HL-60/S4 treated with phorbol 12-myristate 13-acetate at 8.2 ng/mL for 4 days and 3 days (cell line): ENCODE data around the gene TRIP13.
"Not testable (repeated sequence)": the region's sequence is repeated elsewhere in the genome, so short reads cannot be mapped to it uniquely, and the experiment has no call there.

Source experiments
- in situ Hi-C: fragments of 300-500 bp; cut with MboI; formaldehyde crosslinking; loops from 2 replicates; pipeline ENCODE4 v1.15.0; 2022; ENCODE audit warnings: low sequenced_read_pairs

The TRIP13 gene

DNA sequence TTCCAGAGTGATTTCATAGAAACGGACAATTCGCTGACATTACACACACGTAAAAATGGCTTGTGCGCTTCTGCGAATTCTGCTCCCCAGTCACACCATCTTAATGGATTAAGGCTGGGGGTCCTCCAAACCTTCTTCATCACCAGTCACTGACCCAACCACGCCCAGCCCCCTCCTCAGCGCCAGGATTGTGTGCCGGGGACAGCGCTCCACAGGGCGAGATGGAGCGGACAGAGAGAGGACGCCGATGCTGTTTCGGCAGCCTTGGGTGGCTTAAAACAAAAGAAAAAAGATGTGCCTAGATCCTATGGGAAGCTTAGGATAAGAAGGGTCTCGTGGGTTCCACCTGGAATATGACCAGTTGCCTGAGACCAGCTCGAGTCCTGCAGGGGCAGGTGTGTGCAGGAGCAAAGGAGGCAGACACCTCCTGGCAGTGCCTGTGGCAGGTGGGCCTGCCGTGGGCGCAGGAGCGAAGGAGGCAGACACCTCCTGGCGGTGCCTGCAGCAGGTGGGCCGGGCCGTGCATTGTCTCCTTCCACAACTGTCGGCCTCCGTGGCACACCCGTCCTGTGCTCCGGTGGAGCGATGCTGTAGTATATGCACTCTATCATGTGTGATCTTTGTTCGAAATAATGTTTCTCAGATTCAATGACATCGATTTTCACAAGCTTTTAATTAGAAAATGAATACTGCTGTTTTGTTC, 20.9 kb upstream of the TRIP13 start:
- in situ Hi-C loops, result no loop called here

- in situ Hi-C loops, result no loop called here
These were observed 20.4 kb upstream of the TRIP13 start for GRCh38 chr5:872301-872700.

DNA sequence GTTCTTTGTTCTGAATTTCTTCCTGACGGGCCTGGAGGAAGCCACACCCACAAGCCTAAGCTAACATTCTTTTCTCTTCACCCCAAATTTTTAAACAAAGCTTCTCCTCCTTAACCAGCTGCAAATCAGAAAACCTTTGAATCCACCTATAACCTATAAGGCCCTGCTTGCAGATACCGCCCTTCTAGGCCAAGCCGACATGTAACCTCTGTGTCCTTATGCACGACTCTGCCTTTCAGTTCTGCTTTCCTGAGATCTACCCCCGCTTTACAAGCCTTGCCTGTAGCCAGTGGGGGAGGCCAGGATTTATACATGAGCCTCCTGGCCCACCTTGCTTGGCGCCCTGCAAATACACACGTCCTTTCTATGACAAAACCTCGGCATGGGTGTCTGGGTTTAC, 19.4 kb upstream of the TRIP13 start:
- in situ Hi-C loops, result no loop called here

DNA sequence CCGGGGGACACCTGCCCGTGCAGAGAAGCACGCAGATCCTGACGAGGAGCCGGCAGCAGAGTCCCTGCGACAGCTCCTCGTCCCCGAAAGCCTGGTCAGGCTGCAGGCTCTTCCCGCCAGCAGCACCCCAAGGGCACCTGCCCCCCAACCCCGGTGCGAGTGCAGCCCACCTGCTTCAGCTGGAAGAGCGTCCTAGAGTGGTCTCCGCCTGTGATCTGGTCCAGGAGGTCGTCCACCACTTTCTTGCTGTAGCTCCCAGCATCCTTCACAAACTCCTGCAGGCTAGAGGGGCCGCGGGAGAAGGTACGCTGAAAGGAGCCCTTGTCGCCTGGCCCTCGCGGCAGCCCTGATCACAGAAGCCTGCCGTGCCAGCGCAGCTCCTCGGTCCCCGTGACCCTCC, 16.8 kb upstream of the TRIP13 start:
- in situ Hi-C loops, result no loop called here

DNA sequence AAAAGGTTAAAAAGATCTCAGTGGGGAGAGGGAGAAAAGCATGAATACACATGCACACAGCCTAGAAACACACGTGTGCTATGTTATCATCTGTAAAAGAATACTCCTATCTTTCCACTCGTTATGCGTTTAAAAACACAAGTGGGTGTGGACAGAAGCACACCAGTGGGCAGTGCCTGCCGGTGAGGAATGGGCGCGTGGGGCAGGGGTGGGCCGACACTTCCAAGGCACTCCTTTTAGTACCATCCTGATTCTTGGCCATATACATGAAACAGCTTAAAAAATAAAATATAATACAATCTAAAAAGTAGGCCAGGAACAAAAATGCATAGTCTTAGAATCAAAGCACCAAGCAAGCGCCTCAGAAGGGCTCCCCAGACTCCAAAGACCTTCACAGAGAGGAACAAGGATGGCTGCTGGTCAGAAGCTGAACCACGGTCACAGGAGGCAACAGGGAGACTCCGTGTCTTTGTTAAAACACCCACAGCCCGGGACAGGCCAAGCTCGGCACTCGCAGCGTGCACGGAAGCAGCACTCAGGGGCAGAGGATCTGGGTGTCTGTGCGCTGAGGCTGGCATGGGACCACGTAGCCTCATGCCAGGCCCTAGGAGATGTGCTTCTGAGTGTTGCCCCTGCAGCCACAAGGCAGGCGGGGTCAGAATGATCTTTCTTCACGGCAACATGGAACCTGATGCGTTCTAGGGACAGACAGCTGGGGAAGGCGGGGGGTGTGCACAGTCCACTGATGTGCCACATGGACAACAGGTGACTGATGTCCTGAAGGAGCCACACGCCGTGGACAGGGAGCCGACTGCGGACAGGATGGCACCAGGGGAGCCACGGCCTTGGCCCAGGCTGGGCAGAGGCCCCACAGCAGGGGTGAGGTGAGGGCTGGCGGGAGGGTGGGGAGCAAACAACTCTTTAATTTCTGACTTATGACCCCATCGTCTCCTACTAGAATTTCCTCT, 16.0 kb upstream of the TRIP13 start:
- in situ Hi-C loops, result no loop called here

DNA sequence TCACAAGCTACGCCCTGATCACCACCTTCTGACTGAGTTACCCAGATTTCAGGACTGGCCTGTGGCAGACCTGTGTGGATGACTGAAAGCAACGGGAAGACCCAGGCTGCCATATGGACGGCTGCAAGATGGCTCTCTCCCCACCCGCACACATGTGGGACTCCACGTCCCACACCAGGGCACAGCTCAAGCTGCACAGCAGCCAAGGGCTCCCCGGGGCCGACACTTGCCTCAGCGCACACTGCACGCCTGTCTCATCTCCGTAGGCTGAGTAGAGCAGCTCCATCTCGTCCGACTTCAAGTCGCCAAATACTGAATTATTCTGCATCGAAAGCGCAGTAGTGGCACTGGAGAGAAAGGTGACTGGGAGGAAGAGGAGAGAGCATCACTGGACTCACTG, 14.6 kb upstream of the TRIP13 start:
- in situ Hi-C loops, result no loop called here

DNA sequence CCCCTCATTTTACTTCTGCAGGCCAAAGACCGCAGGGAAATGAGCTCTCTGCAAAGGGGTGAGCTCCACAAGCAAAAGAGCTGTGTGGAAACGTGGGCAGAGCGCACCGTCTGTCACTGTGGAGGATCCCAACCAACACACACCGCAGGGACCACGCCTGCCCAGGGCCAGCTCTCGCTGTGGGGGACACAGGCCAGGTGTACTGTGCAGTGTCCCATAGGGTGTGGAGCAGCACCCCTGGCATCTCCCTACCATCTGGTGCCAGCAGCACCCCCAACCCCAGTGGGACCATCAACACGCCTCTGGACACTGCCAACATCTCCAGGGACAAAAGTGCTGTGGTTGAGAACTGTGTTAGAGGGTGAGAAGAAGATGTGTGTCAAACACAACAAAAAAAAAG, 14.0 kb upstream of the TRIP13 start:
- in situ Hi-C loops, result not testable (repeated sequence)

- in situ Hi-C loops, result no loop called here
These were observed 11.7 kb upstream of the TRIP13 start for GRCh38 chr5:880816-881550.

- in situ Hi-C loops, result no loop called here
These were observed 11.1 kb upstream of the TRIP13 start for GRCh38 chr5:881551-881935.

DNA sequence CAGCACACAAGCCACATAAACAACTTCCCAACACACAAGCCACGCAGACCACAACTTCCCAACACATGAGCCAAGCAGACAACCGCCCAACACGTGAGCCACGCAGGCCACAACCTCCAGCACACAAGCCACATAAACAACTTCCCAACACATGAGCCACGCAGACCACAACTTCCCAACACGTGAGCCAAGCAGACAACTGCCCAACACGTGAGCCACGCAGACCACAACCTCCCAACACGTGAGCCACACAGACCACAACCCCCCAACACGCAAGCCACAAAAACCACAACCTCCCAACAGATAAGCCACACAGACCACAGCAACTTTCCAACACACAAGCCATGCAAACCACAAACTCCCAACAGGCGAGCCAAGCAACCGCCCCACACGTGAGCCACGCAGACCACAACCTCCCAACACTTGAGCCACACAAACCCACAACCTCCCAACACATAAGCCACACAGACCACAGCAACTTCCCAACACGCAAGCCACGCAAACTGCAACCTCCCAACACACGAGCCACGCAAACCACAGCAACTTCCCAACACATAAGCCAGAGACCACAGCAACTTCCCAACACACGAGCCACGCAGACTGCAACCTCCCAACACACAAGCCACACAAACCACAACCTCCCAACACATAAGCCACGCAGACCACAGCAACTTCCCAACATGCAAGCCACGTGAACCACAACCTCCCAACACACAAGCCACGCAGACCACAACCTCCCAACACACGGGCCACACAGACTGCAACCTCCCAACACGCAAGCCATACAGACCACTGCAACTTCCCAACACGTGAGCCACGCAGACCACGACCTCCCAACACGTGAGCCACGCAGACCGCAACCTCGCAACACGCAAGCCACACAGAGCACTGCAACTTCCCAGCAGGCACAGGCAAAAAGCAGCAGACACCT, 10.2 kb upstream of the TRIP13 start:
- in situ Hi-C loops, result no loop called here

DNA sequence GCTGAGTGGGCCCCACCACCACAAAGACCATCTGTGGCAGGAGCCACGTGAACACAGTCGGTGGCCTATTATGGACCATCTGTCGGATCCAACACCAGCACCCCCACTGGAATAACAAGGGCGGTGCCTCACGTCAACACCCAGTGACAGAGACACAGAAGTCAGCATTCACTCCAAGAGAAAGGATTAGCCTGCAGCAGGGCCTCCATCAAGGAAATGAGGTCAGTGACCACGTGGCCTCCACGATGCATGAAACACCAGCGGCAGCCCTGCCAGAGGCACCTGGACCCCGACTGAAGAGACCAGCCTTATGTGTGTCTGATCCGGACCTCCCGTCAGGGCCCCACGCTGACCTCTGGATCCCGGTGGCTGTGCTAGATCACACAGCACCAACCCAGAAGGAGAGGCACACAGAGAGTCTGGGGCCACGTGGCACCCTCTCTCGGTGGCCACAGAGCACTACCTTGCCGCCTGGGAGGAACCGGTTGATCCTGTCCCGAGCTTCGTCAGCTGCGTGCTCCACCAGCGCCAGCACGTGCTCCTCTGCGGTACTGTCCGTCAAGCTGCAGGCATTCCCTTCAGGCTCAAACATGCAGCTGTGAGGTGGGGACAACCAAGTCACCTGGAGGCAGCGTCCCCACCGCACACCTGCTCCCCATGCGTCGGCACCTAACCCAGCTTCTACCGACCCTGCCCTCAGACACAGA, 9.1 kb upstream of the TRIP13 start:
- in situ Hi-C loops, result no loop called here

DNA sequence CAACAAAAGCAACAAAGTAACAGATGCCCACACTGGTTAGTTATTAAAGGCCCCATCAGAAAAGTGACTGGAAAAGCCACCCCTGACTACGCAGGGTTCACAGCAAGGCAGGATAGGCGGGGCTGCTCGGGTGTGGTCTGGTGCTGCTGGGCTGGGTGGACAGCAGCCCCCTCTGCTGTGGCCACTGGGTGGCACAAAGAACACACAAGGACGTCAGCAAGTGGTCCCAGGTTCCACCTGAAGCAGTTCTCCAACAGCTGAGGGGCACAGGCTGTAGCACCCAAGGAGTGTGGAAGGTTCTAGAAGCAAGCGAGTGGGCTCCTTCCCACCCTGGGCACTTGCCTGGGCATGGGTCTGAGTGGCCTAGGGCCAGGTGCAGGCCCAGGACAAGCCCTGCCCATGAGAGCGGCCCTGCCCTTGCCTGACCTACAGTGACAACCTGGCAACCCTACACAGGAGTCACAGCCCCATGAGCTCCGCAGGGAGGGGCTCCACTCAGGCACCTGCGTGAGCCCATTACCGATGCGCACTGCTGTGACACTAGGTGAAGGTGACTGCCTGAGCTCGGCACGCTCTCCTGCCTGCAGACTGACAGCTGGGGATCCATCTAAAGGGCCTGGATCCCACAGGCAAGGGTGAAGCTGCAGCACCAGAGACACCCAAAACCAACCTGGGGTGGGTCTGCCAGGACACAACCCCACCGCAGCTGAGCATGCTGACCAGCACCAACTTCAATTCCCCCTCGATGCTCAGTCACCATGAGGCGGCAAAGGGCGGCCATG, 8.1 kb upstream of the TRIP13 start:
- in situ Hi-C loops, result no loop called here

GRCh38 chr5:885127-885442, 7.6 kb upstream of the TRIP13 start:
- in situ Hi-C loops, result no loop called here

DNA sequence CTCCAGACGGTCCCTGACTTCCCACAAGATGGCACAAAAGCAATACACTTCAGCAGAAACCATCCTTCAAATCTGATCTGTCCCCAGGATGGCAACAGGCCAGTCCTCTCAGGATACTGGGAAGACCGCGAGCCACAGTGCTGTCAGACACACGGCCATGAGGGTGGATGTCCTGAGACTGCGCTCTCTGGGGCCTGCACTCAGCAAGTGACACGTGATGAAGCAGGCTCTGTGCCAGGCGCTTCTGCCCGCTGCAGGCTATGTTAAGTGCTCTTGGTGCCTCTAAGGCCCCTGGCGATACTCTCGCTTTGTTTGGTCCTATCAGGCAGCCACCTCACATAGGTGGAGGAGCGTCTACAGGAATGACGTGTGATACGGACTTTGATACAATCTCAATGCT, 7.2 kb upstream of the TRIP13 start:
- in situ Hi-C loops, result no loop called here

DNA sequence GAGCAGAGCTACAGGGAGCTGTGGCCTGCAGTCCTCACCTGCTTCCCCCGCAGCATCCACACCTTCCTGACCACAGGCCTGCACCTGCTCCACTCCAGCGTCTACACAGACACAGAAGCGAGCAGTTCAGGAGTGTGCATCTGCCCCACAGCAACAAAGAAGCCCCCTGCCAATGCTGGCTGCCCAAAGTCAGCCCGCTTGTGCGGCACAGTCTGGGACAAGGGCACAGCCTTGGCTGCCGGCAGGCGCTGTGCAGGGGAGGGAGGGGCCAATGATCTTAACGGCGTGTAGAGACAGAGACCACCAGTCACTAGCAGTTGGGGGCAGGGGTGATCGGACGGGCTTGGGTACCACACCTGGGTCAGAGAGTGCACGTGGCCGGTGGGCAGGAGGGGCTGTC, 6.6 kb upstream of the TRIP13 start:
- in situ Hi-C loops, result no loop called here

GRCh38 chr5:886716-887325, 5.9 kb upstream of the TRIP13 start:
- in situ Hi-C loops, result no loop called here

GRCh38 chr5:887947-888637, 4.6 kb upstream of the TRIP13 start:
- in situ Hi-C loops, result no loop called here

DNA sequence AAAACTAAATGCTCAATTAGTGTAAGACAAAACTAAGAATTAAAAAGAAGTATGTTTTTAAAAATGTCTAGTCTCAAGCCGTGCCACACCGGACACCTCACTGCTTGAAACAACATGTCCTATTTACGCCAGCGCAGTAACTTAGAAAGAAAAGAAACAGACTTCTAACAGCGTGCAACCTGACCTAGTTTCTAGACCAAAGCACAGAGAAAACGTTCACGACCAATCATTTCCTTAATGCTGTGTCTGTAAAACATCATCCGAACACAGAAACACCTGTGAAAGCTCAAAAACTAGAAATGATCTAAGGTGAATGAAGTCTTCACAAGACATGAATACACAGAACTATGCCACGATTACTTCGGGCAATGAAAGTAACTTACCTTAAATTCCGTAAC, 4.0 kb upstream of the TRIP13 start:
- in situ Hi-C loops, result no loop called here
